Stimulated activated CD8-positive, alpha-beta memory T cell treated with anti-CD3 and anti-CD28 coated beads, Interleukin-15, amount 100 ng/mL, for 48 hours (primary cell): ENCODE results near the gene VPREB3.

ENCODE experiments used
- DNase-seq, 2 donors: peaks; one replicate each; pipeline ENCODE4 v3.0.0-alpha.2; 2020; ENCODE audit warnings: low read depth in 2 of 2

VPREB3 gene

GRCh38 chr22:23782703-23783102 lies 28.5 kb upstream of the VPREB3 start:
- DNase-seq: no peak

- DNase-seq: no peak
Measured at GRCh38 chr22:23782252-23782651, 28.0 kb upstream of the VPREB3 start.

- no peak for DNase-seq
Measured at GRCh38 chr22:23781511-23782183, 27.4 kb upstream of the VPREB3 start.

GRCh38 chr22:23781065-23781464 lies 26.8 kb upstream of the VPREB3 start:
- no peak for DNase-seq

GRCh38 chr22:23780146-23780748 lies 26.0 kb upstream of the VPREB3 start:
- DNase-seq: no peak

GRCh38 chr22:23779731-23780130 lies 25.5 kb upstream of the VPREB3 start:
- DNase-seq: no peak

GRCh38 chr22:23779083-23779482 lies 24.9 kb upstream of the VPREB3 start:
- no peak for DNase-seq

GRCh38 chr22:23778577-23778900 lies 24.3 kb upstream of the VPREB3 start:
- no peak for DNase-seq

- no peak for DNase-seq
Measured at GRCh38 chr22:23777776-23778576, 23.8 kb upstream of the VPREB3 start.

GRCh38 chr22:23775779-23776375 lies 21.7 kb upstream of the VPREB3 start:
- DNase-seq: no peak

- no peak for DNase-seq
Measured at GRCh38 chr22:23774922-23775436, 20.8 kb upstream of the VPREB3 start.

- no peak for DNase-seq
Measured at GRCh38 chr22:23774114-23774921, 20.1 kb upstream of the VPREB3 start.

- no peak for DNase-seq
Measured at GRCh38 chr22:23773483-23774113, 19.4 kb upstream of the VPREB3 start.

- DNase-seq: no peak
Measured at GRCh38 chr22:23772649-23773473, 18.6 kb upstream of the VPREB3 start, which contains the start of gene MMP11. TSS of gene MMP11 (plus strand) at chr22:23772849. CDS start at chr22:23772871, 22 bp downstream.

GRCh38 chr22:23772315-23772648 lies 18.1 kb upstream of the VPREB3 start:
- no peak for DNase-seq

- DNase-seq: no peak
Measured at GRCh38 chr22:23769321-23769965, 15.2 kb upstream of the VPREB3 start.

GRCh38 chr22:23767673-23768548 lies 13.7 kb upstream of the VPREB3 start, which contains the start of gene CHCHD10:
TSS of gene CHCHD10 (minus strand) at chr22:23767972. CDS start at chr22:23767874, 98 bp downstream.
- peak; percentile 68 to 71 for DNase-seq

- DNase-seq: no peak
Measured at GRCh38 chr22:23767303-23767672, 13.1 kb upstream of the VPREB3 start.
